ENCODE data around the gene SEMA4B.

The SEMA4B gene

DNA sequence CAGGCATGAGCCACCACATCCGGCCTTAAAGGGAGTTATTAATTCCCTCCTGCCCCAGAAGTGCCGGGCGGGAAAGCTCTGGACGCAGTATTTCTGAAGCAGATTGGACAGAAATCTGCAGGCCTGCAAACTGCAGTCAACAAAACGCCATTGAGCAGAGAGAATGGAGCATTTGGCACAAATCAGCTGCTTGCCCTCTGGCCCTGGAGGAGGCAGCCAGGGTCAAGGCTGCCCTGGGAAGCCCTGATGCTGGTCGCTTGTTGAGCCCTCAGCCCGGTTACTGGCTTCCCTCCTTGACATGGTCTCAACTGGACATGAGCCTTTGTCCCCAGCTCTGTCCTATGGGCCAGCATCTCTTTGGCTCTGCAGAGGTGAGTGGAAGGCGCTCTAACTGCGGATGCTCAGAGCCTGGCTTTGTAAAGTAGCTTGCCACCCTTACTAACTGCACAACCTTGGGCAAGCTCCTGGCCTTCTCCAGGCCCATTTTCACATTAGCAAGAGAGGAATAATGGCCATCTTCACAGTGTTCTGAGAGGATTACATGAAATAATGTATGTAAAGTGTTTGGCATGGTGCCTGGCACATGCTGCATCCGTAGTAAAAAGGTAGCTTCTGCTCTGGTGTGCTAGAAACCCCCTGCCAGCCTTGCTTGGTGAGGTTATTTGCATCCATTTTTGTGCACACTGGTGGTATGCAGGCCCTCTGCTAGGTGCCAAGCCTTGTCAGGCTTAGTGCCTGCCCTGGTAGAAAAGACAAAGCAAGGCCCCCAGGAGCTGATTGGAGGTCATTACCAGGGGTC, 4.1 kb downstream of the SEMA4B start:
- no peak for DNase-seq (ENCODE audit: low read depth)

DNA sequence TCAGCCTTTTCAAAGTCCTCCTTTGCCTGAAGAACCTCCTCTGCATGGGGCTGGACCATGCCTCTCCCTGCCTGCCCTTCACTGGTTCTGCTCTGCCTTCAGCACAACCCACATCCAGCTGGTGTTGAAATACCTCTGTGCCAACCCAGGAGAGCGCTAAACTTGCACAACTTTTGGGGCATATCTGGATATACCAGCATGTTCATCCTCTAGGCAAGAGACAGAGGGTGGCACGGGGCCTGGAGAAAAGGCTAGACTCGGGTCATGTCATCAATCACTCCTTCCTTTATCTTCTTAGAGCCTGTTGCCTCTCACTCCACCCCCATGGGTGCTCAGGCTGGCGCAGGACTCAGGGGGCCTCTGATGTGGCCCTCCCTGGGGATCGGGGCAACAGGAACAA, 4.8 kb downstream of the SEMA4B start:
- no peak for DNase-seq (ENCODE audit: low read depth)

DNA sequence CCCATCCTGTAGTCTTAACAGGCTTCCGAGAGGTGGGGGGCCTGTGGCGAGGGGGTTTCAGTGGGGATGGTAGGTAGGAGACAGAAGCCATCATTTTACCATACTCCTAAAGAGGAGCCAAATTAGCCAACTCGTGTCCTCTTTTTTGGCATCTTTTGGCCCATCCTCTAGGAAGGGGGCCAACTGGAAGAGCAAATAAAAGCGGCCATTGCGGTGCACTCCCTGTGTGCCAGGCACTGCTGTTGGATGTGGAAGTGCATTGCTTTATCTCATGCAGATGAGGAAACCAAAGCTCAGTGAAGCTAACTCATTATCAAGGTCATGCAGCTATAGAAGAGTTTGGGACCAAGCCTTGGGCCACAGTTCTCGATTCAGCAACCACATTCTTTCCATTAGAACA, 6.1 kb downstream of the SEMA4B start:
- no peak for DNase-seq (ENCODE audit: low read depth)

DNA sequence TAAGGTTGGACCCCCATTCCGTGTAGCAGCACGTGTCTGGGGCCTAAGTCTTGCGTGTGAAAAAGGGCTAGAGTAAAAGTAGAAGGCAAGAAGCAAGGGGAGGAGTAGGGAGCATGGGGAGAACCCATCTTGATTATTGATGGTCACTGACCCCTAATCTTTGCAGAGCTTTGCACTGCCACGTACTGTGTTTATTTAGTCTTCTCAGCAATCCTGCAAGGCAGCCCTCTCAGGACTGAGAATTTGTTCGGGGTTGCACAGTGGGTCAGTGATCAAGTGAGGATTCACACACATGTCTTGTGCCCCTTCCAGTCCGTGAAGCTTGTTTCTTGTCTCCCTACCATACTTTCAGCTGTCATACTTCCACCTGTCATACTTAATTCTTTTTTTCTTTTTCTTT, 7.2 kb downstream of the SEMA4B start:
- DNase-seq (ENCODE audit: low read depth), result no peak

DNA sequence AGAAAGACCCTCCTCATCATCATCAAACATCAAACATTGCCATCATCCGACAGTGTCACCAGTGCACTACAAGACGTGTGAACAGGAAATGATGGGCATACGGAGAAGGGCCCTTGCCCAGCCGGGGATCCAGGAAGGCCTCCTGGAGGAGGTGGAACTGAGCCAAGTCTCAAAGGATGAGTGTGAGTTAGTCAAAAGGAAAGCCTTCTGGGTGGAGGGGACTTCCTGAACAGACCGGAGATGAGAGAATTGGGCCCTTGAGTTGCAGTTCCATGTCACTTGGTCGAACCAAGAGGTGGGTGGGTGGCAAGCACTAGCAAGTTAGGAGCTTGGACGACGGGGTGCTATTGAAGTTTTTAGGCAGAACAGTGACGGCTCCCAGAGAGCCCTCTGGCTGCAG, 8.5 kb downstream of the SEMA4B start:
- DNase-seq (ENCODE audit: low read depth), result no peak

DNA sequence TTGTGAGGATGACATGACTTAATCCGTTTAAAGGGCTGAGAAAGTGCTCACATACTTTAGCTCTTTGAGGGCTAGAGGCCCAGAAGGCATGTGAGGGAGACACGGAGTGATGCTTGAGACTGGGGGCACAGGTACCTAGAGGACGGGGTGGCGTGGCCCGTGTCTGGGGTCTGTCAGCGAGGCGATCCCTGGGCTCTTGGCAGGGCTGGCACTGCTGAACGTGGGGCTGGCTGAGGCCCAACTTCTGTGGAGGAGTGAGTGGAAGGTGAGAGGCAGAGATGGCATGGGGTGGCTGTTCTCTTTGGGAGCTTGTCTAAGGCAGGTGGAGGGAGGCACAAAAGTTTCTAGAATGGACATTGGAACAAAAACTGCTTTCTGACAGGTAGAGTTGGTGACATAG, 9.5 kb downstream of the SEMA4B start:
- no peak for DNase-seq (ENCODE audit: low read depth)

DNA sequence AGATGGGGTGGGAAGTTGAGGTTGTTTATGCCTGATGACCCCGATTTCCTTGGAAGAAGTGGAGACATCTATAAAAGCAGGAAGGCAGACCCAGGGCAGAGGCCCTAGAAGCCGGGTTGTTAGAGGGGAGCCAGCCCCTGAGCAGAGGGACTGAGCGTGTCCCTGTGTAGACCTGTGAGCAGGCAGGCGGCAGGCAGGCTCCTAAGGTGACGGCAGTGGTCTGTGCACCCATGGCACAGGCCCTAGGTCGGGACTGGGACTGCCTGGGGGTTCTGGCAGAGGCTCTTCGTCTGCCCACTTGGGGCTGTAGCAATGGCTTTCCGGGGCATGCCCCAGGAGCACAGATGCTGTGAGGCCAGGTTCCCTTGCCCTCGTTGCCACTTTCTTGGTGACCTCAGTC, 9.9 kb downstream of the SEMA4B start:
- no peak for DNase-seq (ENCODE audit: low read depth)

DNA sequence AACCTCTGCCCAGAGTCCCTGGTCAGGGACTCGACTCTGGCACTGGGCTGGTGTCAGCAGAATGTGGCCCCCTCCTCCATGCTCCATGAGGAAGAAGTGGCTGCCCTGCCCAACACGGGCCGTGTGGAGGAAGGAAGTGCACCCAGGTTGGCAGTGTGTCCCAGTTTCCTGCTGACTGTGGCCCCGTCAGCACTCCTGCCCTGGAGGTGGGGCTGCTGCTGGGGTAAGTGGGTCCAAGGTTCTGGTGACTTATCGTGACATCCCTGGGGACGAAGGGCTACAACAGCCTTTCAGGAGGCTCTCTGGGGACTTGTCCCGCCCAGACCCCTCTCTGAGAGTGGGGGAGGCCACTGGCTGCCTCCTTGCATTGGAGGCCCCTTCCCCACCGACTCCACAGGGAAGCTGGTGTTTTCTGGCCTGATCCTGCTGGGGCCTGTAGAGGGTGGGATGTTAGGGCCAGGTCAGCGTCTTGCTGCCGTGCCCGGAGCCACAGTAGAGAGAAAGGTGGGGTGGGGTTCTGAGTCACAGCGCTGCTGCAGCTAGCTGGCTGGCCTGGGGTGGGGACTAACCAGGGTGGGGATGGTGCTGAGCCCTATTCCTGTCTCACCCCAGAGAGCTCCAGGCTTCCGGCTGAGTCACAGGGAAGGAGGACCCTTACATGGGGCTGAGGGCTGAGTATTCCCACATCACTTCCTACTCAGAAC, 10.5 kb downstream of the SEMA4B start:
- DNase-seq (ENCODE audit: low read depth), result no peak

DNA sequence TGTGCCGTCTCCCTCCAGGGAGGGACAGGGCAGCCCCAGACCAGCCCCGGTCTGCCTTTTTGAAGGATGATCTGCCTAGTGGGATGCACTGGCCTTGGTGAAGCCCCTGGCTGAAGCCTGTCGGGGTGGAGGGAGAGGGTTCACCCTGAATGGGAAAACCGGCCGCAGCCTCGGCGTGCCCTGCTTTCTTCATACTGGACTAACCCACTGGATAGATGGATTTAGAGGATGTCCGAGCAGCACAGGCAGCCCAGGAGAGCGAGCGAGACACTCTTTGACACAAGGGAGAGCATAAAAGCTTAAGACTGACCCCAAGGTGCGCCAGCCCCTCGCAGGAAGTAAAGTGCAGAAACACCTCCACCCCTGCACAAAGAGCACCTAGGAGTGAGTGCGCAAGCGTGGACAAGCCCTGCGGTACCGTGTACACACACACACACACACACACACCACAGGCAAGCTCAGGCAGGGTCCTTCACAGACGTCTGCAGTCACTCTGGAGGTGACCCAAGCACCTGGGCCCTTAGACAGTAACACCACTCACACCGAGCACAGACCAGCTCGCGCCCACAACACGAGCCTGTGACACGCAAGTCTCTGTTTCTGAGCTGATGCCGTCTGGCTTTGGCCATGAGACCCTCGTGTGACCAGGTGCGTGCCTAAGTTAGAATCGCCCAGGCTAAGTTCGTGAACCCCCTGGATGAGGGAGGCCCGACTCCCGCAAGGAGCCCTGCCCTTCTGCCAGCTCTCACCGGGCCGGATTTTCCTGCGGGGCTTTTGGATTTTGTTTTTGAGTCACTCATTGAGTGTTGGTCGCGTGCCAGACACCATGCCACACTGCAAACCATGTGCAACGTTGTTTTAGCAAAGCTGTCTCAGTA, 11.3 kb downstream of the SEMA4B start:
- no peak for DNase-seq (ENCODE audit: low read depth)

DNA sequence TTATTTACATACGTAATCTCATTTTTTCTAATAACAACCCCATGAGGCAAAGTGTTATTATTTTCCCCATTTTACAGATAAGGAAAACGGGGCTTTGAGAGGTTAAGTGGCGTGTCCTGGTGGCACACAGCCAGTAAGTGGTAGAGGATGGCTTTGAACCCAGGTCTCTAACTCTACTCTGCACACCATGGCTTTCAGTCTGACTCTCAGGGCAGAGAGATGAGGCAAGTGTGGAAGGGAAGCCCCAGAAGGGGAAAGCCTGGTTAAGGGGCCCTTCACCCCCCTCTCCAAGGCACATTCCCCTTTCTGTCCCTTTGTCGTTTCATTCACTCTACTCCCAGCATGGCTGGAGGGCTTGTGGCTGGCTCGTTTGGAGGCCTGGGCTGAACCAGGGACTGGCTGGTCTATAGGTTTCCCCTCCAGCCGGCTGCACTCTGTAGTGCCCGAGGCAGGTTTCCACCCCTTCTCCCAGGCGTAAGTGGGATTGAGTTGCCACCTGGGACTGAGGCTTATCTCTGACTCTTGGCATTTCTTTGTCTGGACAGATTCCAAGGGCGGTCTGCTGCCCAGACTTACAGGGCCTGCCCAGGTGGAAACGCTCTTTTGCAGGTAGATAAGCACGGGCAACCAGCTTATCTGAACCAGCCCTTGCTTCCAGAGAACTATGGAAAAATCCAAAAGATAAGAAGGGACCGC, 12.1 kb downstream of the SEMA4B start:
- DNase-seq (ENCODE audit: low read depth), result no peak

DNA sequence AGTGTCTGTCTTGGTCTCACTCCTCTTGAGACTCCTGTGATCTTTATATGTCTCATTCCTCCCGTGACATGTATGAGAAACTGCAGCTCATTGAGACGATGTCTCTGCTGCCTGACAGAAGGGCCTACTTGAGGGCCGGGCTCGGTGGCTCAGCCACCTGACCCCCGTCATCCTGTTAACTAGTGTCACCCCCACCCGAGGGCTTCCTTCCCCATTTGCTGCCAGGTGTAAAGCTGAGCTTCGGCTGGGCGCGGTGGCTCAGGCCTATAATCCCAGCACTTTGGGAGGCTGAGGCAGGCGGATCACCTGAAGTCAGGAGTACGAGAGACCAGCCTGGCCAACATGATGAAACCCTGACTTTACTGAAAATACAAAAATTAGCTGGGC, 12.7 kb downstream of the SEMA4B start:
- DNase-seq (ENCODE audit: low read depth), result no peak

DNA sequence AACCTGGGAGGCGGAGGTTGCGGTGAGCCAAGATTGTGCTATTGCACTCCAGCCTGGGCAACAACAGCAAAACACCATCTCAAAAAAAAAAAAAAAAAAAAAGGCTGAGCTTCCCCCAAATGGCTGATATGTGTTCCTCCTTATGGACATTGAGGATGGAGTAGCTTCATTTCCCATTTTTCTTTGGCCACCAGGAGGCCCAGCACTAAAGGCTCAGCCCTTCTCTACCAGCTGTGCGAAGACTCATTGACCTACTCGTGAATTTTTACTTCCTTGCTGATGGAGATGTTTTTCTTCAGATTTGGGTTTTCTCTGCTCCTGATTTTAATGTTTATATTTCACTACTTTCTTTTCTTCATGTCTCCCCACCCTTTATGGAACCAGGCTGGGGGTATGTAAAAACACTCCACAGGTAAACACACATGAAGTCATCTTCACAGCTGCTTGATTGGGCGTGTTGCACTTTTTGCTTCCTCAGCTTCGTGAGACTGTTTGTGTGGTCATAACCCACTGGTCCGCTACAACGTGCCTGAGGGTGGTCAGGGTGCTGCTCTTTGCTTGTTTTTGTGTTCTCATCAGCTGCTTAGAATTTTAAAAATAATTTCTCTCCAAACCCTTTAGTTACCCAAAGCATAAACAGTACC, 13.5 kb downstream of the SEMA4B start:
- no peak for DNase-seq (ENCODE audit: low read depth)

DNA sequence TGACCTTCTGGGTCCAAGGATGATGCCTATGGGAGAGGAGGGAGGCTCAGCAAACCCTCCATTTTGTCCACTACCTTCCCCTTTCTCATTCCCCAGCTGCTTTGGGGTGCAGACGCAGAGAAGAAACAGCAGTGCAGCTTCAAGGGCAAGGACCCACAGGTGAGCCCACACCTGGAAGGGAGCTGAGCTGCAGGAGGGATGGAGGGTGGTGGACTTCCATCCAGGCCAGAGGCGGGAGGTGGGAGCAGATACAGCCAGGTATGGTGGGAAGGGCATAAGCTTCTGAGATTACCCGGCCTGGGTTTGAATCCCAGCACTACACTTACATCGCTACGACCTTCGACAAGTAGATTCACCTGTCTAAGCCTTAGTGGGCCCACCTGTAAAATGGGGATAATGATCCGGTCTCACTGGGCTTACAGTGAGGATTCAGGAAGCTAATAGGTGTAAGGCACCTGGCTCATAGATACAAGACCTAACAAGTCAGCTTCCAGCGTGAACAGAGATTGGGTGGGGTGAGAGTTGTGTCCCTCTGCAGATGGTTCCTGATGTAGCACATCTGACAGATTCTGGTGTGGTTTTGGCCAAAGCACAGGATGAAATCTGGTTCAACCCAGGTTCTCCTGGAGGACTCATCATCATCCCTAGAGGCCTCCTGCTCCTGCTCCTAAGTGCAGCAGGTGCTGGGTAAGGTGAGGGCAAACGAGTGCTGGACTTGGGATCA, 16.7 kb downstream of the SEMA4B start:
- DNase-seq (ENCODE audit: low read depth), result no peak

DNA sequence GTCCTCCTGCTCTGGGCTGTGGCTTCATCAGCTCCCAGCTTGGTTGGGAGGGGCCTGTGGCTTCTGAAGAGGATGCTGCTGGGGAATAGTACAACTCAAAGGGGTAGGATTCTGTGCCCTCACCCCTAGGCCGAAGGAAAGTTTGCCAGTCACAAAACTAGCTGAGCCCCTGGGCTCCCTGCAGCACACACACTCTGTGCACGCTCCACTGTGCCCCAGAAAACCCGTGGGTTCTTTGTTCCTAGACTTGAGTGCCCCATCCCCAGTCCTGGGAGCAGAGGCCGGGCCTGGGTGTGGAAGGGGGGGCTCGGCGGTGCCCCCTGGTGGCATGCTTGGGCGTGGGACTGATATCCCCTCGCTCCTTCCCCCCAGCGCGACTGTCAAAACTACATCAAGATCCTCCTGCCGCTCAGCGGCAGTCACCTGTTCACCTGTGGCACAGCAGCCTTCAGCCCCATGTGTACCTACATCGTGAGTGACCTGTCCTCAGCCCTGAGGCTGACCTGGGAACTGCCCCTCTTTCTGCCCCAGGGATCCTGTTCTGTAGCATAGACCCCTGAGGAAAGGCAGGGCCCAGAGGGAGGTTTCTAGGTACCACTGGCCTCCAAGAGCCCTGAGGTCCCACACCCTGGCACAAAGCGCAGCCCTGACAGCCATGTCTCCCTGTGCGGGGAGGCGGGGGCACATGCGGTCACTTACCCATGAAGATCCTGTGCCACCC, 18.5 kb downstream of the SEMA4B start:
- DNase-seq (ENCODE audit: low read depth), result no peak

DNA sequence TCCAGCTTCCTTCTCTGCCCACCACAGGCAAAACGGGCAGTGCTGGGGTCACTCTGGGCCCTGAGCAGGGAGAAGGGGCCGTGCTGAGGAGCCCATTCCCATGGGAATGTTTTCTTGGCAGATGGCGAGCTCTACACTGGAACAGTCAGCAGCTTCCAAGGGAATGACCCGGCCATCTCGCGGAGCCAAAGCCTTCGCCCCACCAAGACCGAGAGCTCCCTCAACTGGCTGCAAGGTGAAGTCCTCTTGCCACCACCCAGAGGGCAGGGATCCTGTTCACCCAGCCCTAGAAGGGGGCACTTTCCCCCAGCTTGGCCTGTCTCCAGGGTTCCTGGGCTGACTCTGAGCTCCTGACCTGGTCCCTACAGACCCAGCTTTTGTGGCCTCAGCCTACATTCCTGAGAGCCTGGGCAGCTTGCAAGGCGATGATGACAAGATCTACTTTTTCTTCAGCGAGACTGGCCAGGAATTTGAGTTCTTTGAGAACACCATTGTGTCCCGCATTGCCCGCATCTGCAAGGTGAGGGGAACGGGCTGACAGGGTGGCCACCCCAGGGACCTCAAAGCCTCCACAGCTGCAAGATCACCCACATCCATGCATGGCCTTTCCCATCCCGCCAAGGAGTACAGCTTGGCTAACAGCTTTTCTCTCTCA, 20.2 kb downstream of the SEMA4B start:
- no peak for DNase-seq (ENCODE audit: low read depth)

DNA sequence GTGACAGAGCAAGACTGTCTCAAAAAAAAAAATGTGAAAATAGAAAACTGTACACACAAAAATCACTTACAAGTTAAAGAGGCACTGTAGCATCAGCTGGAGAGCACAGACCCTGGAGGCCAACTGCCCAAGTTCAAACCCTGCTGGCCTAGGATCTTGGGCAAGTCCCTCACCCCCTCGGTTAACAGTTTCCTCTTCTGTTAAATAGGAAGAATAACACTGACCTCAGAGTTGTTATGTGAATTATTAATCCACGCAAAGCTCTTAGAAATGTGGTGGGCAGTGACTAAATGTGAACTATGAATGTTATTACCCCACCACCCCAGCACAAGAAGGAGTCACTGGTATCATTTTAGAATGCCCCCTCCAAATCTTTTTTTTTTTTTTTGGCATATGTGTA, 21.4 kb downstream of the SEMA4B start:
- no peak for DNase-seq (ENCODE audit: low read depth)

DNA sequence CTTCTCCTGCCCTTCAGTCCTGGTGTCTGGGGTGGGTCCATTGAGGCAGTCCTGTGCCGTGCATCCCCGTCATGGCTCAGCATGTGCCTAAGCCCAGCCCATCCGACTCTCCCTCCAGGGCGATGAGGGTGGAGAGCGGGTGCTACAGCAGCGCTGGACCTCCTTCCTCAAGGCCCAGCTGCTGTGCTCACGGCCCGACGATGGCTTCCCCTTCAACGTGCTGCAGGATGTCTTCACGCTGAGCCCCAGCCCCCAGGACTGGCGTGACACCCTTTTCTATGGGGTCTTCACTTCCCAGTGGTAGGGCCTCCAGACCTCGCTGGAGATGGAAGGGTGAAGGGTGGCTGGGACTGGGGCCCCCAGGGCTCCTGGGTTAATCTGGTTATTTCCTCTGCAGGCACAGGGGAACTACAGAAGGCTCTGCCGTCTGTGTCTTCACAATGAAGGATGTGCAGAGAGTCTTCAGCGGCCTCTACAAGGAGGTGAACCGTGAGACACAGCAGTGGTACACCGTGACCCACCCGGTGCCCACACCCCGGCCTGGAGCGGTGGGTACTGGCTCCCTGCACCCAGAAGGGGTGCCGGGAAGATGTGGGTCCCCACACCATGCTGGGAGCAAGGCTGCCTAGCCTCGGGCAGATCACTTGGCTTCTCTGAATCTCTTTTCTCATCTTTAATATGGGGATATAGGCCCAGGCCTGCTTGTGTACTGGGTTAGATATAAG, 22.5 kb downstream of the SEMA4B start:
- DNase-seq (ENCODE audit: low read depth), result no peak

DNA sequence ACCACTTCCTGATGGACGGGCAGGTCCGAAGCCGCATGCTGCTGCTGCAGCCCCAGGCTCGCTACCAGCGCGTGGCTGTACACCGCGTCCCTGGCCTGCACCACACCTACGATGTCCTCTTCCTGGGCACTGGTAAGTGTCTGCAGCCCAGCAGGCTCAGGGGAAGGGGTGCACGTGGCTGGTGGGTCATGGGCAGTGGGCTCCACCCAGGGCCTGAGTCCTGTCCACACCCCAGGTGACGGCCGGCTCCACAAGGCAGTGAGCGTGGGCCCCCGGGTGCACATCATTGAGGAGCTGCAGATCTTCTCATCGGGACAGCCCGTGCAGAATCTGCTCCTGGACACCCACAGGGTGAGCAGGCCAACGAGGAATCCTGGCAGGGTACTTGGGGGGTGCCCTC, 23.9 kb downstream of the SEMA4B start:
- DNase-seq (ENCODE audit: low read depth), result no peak

Measured in HS-5 (cell line).